SK-N-MC (cell line): Measurements from ENCODE around the gene PLPP7.

Experiments used
- EZH2 ChIP-seq: fragments of 200-600 bp; sonication (generic); IDR thresholded peaks from one replicate; pipeline ENCODE4 v1.6.1; 2017; ENCODE audit warnings: antibody characterized with exemption
- FOXP2 ChIP-seq: optimal IDR thresholded peaks from 2 replicates; pipeline ENCODE3; 2011; ENCODE audit warnings: mild to moderate bottlenecking, moderate library complexity; ENCODE audit not compliant: insufficient read depth; ENCODE audit errors: extremely low read length, control extremely low read depth
- POLR2AphosphoS5 ChIP-seq: IDR thresholded peaks from 2 replicates; pipeline ENCODE4 v1.6.1; 2012; ENCODE audit warnings: mild to moderate bottlenecking, low read depth, low read length, borderline replicate concordance

DNA sequence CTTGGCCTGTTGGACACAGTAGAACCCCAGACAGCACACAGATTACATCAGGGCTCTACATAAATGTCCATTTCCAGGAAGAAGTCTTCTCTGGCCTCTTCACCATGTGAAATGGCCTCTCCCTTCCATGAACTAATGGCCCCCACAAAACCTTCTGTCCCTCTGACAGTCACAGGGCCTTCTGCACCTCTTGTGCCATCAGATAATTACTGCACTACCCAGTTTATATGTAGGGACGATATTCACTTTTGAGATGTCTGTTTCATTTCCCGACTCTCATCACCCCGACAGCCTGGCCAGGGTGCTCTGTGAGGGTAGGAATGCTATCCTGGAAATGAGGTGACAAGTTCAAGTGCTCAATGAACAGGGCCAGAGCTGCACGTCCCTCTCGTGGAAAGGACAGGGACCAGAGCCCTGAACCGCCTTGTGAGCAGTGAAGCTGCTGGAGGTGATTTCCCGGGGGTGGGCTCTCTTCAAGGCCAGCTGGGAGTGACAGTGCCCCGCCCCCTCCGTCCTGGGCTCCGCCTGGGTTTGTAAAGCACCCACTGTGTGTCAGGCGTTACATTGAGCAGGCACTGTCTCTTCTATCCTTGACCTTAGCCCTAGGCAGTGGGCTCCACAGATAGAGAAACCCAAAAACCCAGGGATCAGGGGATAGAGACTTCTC lies 10.2 kb upstream of the PLPP7 start:
- TF ChIP-seq POLR2AphosphoS5 (no peak), EZH2 (no peak), FOXP2 (no peak)
